Ammon's horn (tissue), 1 donor: ENCODE results near the gene VTCN1.
"Not testable (repeated sequence)": the region's sequence is repeated elsewhere in the genome, so short reads cannot be mapped to it uniquely, and the experiment has no call there.

Source experiments
- DNase-seq: peaks from one replicate; pipeline ENCODE4 v3.0.0-alpha.2; 2016; ENCODE audit warnings: low spot score

VTCN1 gene

GRCh38 chr1:117166076-117166475 is 44.7 kb downstream of the VTCN1 start:
- no peak for DNase-seq

DNA sequence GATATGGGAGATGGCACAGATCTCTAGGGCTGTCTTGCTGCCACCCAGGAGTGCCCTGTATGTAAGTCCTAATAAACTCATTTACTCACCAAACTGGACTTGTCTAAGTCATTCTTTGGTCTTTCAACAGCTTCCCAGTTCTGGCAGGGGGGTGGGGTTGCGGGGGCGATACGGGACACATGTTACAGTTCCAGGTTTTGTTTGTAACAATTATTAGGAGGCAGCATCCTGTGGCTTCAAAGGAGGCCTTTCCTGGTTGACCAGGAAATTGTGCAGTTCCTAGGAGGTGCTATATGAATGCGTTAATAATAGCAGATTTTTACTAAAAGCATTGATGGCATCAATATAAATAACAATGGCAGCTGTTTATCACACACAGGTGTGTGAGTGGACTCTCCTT is 46.5 kb downstream of the VTCN1 start:
- no peak for DNase-seq

- no peak for DNase-seq
Observed at GRCh38 chr1:117162816-117163215, 47.9 kb downstream of the VTCN1 start.

GRCh38 chr1:117161887-117162286 is 48.8 kb downstream of the VTCN1 start:
- no peak for DNase-seq

- not testable (repeated sequence) for DNase-seq
Observed at GRCh38 chr1:117151305-117151704, 59.4 kb downstream of the VTCN1 start.

DNA sequence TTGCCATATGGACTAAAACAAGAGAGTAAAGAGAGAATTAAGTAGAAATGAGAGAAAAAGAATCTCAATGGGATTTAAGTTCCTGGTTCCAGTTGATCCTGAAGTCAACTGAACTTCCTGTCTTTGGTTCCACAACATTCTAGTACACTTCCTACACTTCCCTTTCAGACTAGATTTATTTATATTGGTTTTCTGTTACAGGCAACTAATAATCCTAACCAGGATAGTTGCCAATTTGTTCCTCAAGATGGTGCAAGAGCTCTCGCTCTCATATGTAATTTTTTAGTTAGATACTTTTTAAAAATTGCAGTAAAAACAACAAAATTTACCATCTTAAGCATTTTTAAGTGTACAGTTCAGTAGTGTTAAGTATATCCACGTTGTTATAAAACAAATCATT is 60.4 kb downstream of the VTCN1 start:
- no peak for DNase-seq

GRCh38 chr1:117147856-117148588 is 62.7 kb downstream of the VTCN1 start:
- no peak for DNase-seq

- DNase-seq, result no peak
Observed at GRCh38 chr1:117147341-117147831, 63.3 kb downstream of the VTCN1 start.

GRCh38 chr1:117146575-117147340 is 64.0 kb downstream of the VTCN1 start:
- DNase-seq, result no peak

DNA sequence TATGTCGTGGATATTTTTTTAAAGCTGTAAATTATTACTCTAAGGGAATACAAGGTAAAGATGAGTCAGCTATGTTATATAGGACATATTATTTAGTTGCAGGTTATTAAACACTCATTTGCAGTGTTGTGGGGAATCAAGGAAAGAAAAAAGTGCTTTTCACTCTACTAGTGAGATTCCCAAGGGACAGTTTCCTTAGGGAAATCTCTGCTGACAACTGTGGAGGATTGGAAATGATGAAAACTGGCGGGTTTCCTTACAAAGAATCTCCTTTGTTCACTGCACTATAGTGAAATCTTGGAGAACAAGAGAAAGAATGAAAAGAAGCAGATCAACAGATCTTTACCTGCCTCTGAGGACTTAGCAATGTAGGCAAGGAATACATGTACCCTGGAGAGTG is 64.7 kb downstream of the VTCN1 start:
- DNase-seq, result no peak

- peak; percentile 37 for DNase-seq
Observed at GRCh38 chr1:117143871-117144270, 66.9 kb downstream of the VTCN1 start.

- DNase-seq, result no peak
Observed at GRCh38 chr1:117143172-117143571, 67.6 kb downstream of the VTCN1 start.

DNA sequence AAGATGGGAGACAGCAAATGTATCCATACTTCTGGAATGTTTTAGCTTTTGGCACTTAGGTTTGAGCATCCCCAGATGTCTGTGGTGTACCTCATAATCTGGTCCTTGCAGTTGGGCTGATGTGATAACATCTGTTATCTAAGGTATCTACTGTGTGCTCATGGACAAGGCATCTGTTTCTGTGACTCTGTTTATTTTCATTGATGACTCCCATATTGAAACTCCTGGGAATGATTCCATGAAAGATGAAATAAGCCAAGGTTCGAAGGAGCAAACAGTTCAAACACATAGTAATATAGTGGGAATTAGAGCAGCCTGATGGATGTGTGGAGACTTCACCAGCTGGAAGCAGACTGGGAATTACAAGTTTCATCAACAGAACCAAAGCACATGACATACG is 68.5 kb downstream of the VTCN1 start:
- DNase-seq, result no peak

DNA sequence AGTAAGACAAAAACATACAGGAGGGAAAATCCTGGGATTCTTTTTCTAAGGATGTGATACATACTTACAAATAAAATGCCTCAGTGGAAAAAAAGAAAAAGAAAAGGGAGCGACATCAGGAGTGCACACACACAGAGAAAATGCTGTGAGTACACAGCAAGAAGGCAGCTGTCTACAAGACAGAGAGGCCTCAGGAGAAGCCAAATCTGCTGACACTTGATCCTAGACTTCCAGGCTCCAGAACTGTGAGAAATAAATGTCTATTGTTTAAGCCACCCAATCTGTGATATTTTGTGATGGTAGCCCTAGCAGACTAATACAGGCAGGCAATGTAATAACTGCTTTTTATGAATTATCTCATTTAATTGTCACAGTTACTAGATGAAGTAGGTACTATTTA is 72.2 kb downstream of the VTCN1 start:
- DNase-seq, result no peak

DNA sequence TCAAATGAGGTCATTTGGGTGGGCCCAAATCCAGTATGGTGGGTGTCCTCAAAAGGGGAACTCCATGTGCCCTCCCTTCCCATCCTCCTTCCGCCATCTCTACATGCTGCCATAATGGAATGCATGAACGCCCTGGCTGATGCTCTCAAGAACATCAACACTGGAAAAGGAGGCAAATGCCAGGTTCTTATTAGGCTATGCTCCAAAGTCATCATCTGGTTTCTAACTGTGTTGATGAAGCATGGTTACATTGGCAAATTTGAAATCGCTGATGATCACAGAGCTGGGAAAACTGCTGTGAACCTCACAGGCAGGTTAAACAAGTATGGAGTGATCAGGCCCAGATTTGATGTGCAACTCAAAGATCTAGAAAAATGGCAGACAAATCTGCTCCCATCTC is 72.6 kb downstream of the VTCN1 start:
- no peak for DNase-seq

DNA sequence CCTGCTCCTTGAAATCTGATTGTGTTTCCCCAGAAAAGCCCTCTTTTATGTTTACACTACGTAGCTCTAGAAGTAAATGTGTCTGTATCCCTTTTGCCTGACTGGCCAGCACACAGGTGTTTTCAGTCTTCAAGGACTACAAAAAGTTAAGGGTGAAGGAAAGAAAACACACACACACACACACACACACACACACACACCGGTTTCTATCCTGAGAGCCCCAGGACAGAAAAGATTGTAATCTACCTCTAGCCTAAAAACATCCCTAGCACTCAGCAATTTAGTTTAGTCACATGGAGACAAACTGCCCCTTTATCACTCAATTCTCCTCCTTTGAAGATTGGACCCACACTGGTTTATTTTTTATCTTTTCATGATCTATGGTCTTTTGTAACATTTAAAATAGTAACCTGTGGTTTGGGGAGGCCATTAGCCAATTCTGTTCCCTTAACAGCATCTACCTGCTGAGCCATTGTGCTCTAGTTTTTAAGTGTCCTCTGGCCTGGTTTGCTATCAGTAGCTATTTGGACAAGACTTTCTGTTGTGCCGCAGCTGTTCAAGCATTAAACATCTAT is 73.4 kb downstream of the VTCN1 start:
- DNase-seq, result no peak

- no peak for DNase-seq
Observed at GRCh38 chr1:117136749-117137148, 74.0 kb downstream of the VTCN1 start.

DNA sequence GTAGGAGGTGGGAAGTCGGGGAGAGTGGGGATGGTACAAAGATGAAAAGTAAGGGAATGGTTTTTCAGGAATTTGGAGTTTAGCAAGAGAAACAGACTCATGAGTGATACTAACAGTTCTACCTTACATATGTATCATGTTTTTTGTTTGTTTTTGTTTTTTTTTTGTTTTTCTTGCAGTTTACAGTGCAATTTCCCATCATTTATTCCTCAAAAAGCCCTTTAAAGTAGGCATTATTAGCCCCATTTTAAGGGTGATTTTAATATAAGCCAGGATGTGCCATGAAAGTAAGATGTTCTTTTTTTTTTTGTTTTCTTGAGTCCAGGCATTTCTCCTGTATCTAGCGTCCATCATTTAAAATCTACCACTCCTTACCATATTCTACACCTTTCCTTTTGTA is 75.4 kb downstream of the VTCN1 start:
- DNase-seq, result no peak

- no peak for DNase-seq
Observed at GRCh38 chr1:117130526-117130925, 80.2 kb downstream of the VTCN1 start.

- DNase-seq, result peak; percentile 35
Observed at GRCh38 chr1:117128323-117129079, 82.2 kb downstream of the VTCN1 start.

GRCh38 chr1:117127795-117128194 is 82.9 kb downstream of the VTCN1 start:
- no peak for DNase-seq

GRCh38 chr1:117124661-117125060 is 86.1 kb downstream of the VTCN1 start:
- DNase-seq, result no peak
